AG09319 (cell line): ENCODE data around the gene POLE2.
A peak's percentile ranks its signal among the peaks of the same experiment; 100 is the strongest.
"Not testable (repeated sequence)": the region's sequence is repeated elsewhere in the genome, so short reads cannot be mapped to it uniquely, and the experiment has no call there.

Experiments
- DNase-seq: peaks from one replicate; pipeline ENCODE4 v3.0.0-alpha.2; 2010; ENCODE audit warnings: low read depth; ENCODE audit errors: extremely low read depth
- TF ChIP-seq, protein P1 (sequence below): IDR thresholded peaks from 2 replicates; pipeline ENCODE4 v1.5.1; 2011; ENCODE audit warnings: low read depth, mild to moderate bottlenecking, inconsistent platforms, low read length, moderate library complexity

Gene POLE2

GRCh38 chr14:49703965-49704364 is 16.0 kb upstream of the POLE2 start:
- DNase-seq = peak; percentile 42
- TF ChIP-seq, protein P1, sequence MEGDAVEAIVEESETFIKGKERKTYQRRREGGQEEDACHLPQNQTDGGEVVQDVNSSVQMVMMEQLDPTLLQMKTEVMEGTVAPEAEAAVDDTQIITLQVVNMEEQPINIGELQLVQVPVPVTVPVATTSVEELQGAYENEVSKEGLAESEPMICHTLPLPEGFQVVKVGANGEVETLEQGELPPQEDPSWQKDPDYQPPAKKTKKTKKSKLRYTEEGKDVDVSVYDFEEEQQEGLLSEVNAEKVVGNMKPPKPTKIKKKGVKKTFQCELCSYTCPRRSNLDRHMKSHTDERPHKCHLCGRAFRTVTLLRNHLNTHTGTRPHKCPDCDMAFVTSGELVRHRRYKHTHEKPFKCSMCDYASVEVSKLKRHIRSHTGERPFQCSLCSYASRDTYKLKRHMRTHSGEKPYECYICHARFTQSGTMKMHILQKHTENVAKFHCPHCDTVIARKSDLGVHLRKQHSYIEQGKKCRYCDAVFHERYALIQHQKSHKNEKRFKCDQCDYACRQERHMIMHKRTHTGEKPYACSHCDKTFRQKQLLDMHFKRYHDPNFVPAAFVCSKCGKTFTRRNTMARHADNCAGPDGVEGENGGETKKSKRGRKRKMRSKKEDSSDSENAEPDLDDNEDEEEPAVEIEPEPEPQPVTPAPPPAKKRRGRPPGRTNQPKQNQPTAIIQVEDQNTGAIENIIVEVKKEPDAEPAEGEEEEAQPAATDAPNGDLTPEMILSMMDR = no peak

- TF ChIP-seq, protein P1 = no peak
- no peak for DNase-seq
These were observed 14.7 kb upstream of the POLE2 start for GRCh38 chr14:49702725-49703124.

GRCh38 chr14:49693735-49694124 is 5.7 kb upstream of the POLE2 start:
- DNase-seq = not testable (repeated sequence)

DNA sequence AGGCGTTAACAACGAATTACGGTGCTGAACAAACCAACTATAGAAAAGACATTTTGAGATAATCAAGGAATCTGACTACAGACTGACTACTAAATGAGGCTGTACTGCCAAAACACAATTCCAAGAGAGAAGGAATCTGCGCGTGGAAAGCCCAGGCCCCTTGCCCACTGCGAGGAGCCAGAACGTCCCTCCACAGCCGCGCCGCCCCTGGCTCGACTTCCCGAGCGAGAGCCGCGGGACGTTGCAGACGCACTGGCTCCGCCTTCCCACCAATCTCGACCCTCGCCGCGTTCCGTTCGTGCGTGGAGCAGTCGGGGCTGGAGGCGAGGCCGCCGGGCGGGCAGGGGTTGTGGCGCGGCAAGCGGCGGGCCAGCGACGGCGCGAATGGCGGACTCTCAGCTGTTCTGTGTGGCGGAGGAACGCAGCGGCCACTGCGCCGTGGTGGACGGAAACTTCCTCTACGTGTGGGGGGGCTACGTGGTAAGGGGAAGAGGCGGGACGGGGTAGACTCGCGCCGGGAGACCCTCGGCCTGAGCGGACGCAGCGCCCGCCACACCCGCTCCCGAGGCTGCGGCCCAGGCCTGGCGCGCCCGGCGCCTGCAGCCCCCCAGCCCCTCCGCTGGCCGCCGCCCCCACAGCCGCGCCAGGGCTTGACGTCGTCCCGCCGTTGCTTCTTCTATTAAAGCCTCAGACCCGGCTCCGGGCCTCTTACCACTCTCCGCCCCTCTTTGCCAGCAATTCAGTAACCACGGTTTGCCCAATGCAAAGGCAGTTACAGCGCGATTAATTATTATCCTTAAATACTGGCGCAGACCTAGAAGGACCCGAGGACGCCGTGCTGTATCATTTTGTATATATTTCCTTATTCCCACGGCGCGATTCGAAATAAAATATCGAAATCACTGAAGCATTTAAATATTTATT is 5.1 kb upstream of the POLE2 start, which contains the start of gene KLHDC1:
TSS of gene KLHDC1 (plus strand) at position 310 of the 924 bp plus-strand sequence. CDS start at position 385, 75 bp downstream.
- TF ChIP-seq, protein P1 = no peak
- peak; percentile 39 for DNase-seq

DNA sequence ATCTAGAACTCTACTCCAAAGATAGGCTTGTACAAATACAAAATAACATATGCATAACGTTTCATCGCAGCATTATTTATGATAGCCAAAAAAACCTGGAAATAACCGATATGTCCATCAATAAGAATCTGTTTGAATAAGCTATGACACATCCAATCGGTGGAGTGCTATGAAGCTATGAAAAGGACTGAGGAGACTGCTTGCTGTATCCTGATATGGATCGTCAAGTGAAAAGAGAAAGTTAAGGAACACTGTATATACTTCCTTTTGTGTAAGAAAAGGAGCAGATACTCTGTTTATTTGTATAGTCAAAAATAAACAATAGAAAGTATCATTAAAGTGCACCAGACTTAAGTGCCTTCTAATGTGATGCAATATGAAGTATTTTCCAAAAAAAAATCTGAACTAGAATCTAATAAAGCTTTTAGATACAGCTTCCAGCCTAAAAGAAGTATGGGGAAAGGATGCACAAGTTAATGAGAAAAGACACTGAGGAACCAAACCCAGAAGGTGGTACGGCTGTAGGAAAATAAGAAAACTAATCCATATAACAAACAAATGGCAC is 4.3 kb upstream of the POLE2 start:
- TF ChIP-seq, protein P1 = no peak
- DNase-seq = no peak

DNA sequence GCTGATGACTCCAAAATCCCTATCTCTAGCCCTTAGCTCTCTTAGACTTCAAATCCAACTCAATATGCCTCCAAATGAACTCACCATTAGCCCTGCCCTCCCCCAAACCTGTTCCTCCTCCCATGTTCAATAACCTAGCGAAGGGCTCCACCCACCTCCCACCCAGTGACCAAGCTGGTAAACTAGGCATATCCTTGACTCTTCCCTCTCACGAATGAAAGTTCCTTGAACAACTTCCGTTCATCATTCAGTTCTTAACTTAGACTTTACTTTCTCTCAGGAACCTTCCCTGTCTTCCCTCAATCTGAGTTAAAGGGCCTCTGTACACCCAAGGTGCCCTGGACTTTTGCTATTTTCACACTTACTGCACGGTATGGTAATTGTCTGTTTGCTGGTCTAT is 3.0 kb upstream of the POLE2 start:
- TF ChIP-seq, protein P1 = no peak
- DNase-seq = no peak

DNA sequence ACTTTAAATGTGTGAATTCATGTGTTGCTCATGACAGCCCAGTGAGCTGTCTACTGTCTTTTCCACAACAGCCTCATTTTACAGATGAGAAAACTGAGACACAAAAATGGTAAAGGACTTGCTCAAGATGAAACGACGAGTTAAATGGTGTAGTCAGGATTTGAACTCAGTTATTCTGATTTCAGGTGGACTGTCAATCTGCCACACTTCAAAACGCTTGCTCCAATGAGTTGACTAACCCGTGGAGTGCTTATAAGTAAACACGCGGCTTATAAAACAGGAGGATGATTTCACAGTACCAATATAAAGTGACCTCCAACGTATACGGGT is 652 bp upstream of the POLE2 start:
- TF ChIP-seq, protein P1 = no peak
- DNase-seq = no peak
